Lung microvascular endothelial cell (primary cell): ENCODE data around the gene TNFRSF11A. TPM values are rescaled to one million over a fixed set of nuclear protein-coding genes. Genes with fewer than 3 reads are reported as not detected.

Source experiments
- DNase-seq, 2 donors: peaks; one replicate each; pipeline versions ENCODE4 v3.0.0 to v3.0.0-alpha.2; 2010; ENCODE audit warnings: low read depth in 2 of 2
- total RNA-seq: library from RNA; depleted of rRNA; stranded (reverse); fragments of >200 nt; gene quantifications from 2 replicates; pipeline ENCODE4 v1.2.1, GENCODE V29; 2014

The TNFRSF11A gene
- total RNA-seq, 1 donor from 2014 or later = 31.7 TPM

GRCh38 chr18:62377131-62377807 lies 52.2 kb downstream of the TNFRSF11A start:
- DNase-seq = no peak

DNA sequence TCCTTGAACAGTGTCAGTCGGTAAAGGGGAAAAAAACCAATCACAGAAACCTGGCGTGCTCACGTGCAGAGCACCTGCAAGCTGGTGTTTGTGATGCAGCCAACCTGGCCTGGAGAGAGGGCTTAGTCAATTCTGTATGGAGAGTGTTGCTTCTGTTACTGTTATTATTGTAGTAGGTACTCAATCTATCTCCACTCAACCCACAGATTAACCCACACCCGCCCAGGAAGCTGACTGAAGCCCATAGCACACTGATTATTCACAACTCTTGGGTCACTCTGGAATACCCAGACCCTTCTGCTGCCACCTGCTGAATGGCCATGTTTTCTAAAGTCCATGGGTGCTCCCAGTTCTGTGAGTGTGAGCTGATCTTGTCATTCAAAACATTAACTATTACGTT lies 53.9 kb downstream of the TNFRSF11A start:
- no peak for DNase-seq

DNA sequence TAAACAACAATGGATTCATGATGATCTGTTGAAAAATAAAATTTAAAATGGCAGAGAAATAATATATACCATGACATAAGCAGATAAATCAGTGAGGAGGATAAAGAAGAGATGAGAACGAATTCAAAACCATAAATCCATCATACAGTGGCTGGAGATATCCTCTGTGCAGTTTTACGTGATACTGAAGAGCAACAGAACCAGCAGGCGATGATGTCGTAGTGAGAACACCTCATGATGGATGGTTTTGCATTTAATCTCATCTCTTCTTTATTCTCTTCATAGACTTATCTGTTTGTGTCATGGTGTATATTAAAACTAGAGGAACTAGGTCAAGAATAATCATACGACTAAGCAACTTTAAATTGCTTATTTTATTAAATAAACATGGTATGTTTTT lies 56.3 kb downstream of the TNFRSF11A start:
- DNase-seq = no peak

DNA sequence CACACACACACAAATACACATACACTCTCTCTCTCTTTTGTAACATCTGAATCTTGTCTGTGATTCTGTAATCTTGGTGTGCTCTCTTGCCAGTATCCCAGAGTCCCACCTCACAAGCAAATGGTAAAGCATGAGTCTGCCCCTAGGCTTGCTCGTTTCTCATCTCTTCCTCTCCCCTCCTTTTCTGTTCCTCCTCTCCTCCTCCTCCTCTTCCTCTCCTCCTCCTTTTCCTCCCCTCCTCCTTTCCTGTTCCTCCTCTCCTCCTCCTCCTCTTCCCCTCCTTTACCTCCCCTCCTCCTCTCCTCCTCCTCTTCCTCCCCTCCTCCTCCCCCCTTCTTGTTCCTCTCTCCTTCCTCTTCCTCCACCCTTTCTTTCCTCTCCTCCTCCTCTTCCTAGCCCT lies 59.0 kb downstream of the TNFRSF11A start:
- no peak for DNase-seq

- DNase-seq = peak; percentile 28 to 46
These were observed 59.5 kb downstream of the TNFRSF11A start for GRCh38 chr18:62384610-62385097.

DNA sequence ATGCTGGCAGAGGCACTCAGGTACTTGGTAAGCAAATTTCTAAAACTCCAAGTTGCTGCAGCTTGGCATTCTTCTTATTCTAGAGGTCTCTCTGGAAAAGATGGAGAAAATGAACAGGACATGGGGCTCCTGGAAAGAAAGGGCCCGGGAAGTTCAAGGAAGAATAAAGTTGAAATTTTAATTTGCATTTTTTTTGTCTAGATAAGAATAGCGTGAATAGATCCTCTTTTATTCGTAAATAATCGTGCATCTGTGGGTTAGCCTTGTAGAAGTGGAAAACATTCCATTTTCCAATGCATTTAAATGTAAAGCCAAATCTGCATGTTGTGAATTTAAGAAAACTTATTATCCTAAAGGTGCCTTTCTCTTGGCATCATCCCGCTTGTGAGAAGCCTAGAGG lies 61.0 kb downstream of the TNFRSF11A start:
- DNase-seq = no peak

GRCh38 chr18:62386601-62387000 lies 61.5 kb downstream of the TNFRSF11A start:
- peak in 1 of 2 donors; percentile 87 for DNase-seq

DNA sequence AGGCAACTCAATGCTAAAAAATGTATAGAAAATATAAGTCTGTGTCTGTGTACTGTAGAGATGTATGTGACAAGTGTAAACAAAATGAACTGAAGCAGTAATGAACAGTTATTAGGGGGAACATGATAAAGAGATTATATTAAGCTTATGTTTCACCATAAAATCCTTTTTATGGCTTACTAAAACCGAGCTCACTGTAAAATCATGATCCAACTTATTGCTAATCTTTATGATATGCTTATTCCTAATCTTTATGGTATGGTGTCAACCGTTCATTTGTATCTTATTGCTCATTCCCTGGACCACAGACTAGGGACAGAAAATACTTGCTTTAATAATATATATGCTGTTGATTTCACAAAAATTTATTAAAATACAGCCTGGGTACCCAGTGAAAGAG lies 62.1 kb downstream of the TNFRSF11A start:
- no peak for DNase-seq

GRCh38 chr18:62388855-62389760 lies 64.0 kb downstream of the TNFRSF11A start:
- no peak for DNase-seq

GRCh38 chr18:62389761-62390481 lies 64.8 kb downstream of the TNFRSF11A start:
- DNase-seq = no peak

DNA sequence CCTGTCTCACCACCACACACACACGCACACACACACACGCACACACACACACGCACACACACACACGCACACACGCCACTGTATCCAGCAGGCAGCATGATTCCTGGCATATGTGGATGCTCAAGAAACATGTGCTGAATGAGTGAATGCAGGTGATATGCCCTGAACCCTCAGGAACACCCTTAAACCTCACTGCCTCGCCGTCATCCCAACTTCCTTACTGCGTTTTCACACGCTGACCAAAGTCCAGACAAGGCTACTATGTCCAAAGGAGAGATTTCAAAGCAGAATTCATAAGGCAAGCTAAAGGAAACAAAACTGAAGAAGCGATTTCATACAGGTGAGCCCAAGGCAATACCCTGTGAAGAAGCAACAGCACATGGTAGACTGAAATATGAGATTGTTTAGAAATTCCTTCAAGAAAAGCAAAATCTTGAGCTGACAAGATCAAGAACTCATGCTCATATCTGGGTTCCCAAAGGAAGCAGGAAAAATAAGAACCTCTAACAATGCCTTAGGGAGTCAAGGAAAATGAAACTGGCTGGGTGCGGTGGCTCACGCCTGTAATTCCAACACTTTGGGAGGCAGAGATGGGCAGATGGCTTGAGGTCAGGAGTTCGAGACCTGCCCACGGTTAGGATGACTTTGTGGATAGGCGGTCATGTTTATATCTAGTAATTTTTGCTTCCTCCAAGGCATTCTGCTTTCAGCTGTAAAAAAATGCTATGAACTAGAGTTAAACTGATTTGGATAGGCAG lies 69.1 kb downstream of the TNFRSF11A start:
- no peak for DNase-seq

DNA sequence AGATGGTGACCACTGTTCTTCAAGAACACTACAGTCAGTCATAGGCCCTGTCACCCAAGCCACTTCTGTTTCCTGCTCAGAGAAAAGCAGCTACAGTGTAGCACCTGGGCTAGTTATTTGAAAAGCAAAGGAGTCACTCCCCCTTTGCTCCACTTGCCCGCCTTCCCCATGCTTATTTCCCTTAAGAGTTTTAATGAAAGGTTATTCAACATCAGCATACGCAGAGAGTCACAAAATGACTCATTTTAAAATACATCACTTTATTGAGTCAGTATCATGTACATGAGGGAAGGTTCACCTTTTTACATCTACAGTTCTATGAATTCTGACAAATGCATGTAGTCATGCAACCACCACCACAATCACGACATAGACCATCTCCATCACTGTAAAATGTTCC lies 71.3 kb downstream of the TNFRSF11A start:
- DNase-seq = no peak

DNA sequence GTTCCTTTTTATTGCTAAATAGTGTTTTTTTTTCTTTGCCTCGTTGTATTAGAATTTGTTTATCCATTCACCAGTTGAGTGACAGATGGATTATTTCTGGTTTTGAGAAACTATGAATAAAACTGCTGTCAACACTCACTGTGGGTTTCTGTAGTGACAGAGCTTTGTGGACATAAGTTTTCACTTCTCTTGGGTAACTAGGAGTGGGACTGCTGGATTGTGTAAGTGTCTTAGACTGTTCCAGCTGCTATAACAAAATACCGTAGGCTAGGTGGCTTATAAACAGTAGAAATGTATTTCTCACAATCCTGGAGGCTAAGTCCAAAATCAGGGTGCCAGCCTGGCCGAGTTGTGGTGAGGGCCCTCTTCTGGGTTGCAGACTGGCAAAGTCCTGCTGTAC lies 71.9 kb downstream of the TNFRSF11A start:
- no peak for DNase-seq

DNA sequence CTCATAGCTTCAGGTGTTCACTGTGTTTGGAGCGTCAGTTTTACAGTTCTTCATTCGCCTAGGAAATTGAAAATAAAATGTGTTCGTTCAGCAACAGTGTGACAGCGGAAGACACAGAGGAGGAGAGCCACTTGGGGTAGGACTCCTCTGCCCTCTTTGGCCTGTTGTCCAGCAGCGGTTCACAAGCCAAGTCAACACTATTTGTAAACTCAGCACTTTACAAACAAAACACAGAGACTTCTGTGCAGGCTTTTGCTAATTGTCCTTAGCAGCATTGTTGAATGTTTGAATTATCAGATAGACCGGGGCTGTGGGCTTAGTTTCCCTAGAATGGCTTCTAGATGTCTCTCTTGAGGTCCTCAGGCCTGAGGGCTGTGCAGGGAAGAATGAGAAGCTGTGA lies 73.2 kb downstream of the TNFRSF11A start:
- DNase-seq = no peak

DNA sequence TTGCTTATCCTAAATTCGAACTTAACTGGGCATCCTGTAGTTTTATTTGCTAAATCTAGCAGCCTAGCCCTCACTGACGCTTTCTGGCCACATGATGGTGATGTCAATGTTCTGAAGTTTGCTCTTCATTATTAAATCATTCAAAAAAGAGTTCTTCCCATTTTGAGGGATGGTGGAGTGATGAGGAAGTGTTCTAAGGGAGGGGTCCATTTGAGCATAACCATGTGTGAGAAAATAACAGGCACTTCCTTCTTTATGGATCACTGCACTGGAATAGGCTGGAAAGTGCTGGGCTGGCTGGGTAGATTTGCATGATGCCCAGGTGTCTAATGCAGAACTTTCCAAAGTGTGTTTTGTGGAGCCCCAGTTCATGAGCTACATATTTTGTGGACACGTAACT lies 74.2 kb downstream of the TNFRSF11A start:
- DNase-seq = no peak

DNA sequence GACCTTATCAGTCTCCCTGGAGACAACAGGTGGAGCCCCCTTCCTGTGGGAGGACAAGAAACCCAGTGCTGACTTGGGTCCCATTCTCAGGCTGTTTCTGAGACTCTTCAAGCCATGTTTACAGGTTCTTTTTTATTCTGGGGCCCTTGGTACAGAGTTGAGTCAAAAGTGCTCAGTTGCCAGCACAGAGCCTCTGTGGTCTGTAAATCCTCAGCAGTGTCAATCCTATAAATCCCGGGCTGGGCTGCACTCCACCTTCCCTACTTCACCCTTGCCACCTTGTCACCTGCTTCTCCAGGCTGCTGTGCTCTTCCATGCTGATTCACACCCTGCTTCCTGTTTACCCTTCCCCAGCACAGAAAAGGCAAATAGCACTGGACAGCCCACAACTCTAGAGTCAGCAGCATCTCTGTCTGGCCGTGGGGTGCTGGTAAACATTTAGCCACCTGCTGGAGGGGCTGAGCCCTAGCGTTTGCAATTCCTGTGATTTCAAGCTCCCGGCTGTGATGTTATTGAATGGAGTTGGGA lies 74.7 kb downstream of the TNFRSF11A start:
- peak; percentile 39 to 61 for DNase-seq

DNA sequence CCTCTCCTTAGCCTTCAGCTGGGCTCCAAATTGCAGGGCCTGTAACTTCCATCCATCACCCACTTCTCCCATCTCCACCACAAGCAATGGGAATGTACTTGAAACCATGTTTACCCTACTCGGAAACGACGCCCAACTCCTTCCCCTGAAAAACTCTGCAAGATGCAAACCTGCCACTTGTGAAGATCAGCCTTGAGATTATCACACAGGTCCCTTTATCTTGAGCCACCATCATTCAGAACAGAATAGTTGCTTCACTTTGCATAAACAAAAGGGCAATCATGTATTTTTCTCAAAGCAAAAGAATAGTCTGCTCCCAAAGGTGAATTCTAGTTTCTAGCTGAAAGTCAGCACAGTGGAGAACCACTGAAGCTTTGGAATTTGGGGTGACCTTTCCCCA lies 75.8 kb downstream of the TNFRSF11A start:
- no peak for DNase-seq

DNA sequence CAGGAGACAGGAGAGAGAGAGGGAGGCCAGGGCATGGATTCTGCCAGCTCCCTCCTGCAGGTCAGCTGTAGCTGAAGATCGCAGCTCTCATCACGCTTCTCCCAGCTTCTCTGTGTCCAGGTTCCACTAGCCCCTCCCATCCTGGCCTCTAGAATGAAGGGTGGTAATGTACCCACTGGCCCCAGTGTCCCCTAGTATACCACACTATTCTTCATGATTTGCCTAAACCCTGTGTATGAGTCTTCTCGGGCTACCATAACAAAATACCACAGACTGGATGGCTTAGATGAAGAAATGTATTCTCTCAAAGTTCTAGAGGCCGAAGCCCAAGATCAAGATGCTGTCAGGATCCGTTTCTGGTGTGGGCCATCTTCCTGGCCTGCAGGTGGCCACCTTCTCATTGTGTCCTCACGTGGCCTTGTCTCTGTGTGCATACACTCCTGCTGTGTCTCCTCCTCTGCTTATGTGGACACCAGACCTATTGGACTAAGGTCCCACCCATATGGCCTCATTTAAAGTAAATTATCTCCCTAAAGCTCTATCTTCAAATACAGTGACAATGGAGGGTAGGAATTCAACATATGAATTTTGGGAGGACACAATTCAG lies 77.3 kb downstream of the TNFRSF11A start:
- no peak for DNase-seq

DNA sequence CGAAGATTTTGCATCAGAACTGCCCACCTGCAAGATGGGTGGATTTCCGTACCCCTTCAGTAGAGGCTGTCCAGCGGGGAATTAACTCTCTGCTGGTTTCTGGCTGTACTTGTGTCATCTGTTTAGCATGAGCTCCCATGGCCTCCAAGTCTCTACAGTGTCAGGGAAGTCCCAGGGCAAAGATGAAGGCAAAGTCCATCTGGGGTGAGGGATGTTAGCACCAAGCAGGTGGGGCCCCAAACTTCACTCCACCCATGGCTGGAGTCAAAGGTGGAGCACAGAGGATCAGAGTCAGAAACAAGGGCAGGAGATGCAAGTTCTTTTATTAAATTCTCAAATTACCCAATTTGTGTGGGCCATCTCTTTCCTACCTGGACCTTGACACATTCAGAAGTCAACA lies 78.0 kb downstream of the TNFRSF11A start:
- no peak for DNase-seq

GRCh38 chr18:62404881-62405280 lies 79.8 kb downstream of the TNFRSF11A start:
- no peak for DNase-seq

- DNase-seq = no peak
These were observed 82.5 kb downstream of the TNFRSF11A start for GRCh38 chr18:62407660-62408059.
